MV-4-11 (cell line): Measurements from ENCODE around the gene TBCD.
"Not testable (repeated sequence)": the region's sequence is repeated elsewhere in the genome, so short reads cannot be mapped to it uniquely, and the experiment has no call there.

Experiments used
- DNase-seq: peaks from one replicate; lab custom pipeline; 2025; lab: John Stamatoyannopoulos, UW

The TBCD gene

DNA sequence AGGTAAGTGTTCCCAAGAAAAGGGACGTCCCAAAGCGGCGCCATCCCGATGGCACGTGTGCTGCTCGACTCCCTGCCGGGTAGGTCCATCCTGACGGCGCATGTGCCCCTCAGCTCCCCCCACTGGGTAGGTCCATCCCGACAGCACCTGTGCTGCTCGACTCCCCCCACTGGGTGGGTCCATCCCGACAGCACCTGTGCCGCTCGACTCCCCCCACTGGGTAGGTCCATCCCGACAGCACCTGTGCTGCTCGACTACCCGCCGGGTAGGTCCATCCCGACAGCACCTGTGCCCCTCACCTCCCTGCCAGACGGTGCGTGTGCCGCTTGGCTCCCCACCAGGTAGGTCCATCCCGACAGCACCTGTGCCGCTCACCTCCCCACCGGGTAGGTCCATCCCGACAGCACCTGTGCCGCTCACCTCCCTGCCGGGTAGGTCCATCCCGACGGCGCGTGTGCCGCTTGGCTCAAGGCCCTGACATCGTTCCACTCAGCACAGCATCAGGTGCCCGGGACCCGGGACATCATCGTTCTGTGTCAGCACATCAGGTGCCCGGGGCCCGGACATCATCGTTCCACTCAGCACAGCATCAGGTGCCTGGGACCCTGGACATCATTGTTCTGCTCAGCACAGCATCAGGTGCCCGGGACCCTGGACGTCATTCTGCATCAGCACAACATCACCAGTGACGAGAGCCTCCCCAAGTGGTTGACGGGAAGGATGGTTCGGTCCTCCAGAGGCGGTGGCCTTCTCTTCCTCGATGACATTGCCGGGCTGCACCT, 22.2 kb upstream of the TBCD start:
- DNase-seq = no peak

DNA sequence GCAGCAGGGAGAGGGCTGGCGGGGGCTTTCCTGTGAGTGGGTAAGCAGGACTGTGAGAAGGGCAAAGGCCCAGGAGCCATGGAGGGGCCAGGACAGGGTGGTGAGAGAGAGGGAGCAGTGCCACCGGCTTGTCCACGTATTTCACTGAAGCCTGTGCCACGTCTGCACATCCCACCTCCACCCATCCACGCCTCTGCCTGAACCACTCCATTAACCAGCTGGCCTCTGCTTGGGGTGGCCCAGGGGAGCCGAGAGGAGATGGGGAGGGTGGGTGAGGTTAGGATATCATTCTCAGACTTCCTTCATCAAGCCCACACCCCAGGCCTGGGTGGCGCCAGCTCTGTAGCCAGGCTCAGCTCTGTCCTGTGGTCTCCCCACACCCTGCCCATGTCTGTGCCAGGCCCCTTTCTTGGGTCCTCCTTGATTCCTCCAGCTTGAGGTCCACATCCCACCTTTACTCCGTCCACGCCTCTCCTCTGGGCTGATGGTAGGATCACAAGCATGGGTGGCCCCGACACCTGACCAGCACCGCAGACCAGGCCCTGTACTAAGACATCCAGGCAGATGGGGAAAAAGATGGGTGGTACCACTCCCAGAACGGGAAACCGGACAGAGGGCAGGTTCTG, 19.6 kb upstream of the TBCD start:
- no peak for DNase-seq

DNA sequence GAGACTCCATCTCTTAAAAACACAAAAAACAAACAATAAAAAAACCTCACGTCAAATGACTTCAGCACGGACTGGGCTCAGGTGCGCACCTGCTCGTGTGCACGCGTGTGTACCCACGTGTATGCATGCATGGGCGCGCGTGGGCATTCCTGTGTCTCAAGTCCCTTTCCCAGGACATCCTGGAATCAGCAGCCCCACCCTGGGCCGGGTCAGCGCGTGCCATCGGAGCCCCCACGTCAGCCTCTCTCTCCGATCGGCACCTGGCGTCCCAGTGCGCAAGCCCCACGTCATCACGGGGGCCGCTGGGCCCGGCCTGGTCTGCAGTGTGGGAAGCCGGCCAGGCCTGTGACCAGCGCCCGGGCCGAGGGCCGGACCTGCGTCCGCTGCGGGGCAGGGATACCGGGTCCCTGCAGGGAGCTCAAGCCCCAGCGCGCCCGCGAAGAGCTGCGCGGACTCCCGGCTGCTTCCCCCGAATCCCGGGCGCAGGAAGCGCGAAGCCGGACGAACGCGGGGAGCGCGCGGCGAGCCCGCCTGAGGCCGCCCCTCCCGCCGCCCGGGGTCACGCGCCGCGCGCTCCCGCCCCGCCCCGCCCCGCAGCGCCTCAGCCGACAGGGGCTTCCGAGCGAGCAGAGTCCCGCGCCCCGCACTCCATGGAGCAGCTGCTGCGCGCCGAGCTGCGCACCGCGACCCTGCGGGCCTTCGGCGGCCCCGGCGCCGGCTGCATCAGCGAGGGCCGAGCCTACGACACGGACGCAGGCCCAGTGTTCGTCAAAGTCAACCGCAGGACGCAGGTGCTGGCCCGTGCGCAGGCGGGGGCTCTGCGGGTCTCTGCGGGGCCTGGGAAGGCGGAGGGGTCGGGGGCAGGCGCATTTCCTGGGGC, 16.6 kb upstream of the TBCD start, which contains the start of gene FN3K:
Gene FN3K (plus strand): TSS at position 629 of the 880 bp plus-strand sequence. CDS start 22 bp downstream, at position 651.
- no peak for DNase-seq

DNA sequence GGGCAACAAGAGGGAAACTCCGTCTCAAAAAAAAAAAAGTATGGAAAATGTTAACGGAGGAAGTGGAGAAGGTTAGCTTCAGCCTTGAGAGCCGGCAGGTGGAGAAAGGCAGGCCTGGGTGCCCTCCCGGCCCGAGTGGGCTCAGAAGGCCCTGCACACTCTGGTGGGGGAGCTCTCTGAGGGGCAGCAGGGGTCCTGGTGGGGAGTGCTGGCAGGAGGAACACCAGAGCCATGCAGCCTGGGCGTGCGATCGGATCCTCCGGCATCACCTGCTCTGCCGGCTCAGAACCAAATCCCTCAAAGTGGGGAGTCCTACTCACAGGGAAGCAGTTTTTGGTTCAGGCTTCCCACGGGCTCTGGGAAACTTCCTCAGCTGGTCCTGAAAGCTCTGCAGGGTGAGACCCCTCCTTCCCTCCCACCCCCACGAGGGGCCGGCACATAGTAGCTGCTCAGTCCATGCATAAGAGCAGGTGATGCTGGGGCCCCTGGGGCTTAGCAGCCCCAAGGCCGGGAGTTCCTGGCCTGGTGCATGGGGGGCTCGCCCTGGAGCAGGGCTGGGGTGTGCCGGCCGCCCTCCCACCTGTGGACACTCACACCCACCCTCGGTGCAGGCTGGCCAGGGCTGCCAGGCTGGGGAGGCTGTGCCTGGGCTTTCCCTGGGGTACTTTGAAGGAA, 15.2 kb upstream of the TBCD start:
- DNase-seq = no peak

DNA sequence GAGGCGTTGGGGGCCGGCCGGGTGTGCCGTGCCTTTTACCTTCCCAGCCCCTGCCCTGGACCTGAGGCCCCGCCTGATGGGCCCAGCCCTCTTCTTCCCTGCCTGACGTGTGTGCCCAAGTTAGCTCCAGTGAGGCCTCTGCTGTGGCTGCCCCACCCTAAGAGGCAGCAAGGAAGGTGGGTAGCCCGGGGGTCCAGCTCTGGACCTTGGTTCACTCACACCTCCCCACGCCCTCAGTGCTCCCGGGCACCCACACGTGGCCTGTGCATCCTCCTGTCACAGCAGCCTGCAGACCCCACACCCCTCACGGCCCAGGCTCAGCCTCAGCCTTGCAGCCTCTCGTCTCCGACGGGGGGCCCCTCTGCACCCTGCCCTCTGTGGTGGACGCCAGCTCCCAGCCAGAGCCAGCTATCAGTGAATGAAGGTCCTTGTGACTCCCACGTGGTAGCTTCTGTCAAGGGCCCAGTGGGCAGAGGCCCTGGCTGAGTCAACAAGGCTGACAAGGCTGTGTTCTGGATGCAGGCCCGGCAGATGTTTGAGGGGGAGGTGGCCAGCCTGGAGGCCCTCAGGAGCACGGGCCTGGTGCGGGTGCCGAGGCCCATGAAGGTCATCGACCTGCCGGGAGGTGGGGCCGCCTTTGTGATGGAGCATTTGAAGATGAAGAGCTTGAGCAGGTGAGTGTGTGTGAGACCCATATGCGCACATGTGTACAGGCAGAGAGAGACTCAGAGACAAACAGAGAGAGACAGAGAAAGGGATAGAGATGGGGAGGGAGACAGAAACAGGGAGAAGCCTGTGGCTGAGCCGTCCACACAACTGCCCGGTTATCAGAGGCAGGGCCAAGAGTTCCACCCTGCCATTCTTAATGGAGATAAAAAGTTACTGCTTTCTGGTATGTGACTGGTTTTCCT, 13.6 kb upstream of the TBCD start:
- no peak for DNase-seq

DNA sequence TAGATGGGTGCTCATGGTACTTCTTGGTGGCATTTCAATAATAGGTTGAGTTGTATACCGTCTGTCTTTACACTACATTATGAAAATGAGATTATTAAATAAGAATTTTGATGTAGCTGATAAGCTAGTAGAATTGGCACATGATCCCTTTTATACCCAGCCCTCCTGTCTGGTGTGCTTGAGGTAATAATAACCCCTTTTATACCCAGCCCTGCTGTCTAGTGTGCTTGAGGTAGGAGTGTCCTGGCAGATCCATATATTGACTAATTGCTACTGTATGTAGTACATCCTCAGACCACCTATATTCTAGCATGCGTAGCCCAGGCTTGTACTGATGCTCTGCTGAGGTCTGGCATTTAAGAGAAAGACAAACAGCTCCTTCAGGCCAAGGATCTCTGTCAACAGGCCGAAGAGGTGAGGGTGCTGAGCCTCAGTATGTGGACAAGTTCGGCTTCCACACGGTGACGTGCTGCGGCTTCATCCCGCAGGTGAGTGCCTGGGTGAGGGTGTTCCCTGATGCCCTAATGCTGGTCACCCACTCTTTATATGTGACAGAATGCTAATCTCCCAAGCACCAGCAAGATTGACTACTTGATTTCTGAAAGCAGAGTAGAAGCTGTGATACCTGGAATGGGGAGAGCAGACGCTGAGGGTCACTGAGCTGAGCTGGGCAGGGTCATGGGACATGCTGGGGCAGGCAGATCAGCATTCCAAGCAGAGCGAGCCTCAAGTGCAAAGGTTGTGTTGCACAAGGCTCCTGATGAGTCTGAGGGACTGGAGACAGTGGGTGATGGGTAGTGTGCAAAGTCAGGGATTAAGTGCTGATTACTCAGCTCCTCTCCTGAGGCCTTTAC, 10.7 kb upstream of the TBCD start:
- no peak for DNase-seq

DNA sequence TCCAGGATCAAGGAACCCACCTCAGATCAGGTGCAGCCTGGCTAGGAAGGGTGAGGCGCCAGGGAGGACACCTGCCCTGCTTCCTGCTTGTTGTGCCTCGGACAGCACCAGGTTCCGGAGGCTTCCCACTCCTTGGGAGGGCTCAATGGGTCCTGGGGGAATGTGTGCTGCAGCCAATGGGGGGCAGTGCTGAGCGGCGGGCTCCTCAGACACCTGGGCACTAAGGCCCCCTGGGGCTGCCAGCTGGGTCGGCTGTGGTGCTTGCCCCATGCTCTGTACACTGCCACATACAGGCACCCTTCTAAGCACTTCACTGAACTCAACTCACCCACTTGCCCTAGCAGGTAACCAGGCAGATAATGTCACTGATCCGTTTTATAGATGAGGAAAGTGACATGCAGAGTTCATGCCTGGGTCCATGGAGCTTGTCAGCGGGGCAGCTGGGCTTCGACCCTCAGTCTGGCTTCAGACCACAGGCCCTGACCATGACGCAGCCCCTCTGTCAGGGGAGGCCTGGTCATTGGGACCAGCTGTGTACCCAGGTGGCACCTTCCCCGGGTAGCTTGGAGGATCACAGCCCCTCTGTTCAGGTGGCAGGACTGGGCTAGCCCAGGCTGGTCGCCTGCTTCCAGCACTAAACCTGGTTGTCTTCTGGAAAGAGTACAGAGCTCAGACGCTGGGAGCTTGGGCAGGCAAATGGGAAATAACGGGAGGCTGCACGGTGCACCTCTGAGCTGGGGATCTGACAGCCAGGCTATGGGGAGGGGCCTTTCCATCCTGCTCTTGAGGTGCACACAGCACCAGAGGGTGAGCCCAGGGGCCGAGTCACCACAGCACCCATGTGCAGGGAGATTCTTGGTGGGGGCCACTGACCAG, 8.3 kb upstream of the TBCD start:
- no peak for DNase-seq

DNA sequence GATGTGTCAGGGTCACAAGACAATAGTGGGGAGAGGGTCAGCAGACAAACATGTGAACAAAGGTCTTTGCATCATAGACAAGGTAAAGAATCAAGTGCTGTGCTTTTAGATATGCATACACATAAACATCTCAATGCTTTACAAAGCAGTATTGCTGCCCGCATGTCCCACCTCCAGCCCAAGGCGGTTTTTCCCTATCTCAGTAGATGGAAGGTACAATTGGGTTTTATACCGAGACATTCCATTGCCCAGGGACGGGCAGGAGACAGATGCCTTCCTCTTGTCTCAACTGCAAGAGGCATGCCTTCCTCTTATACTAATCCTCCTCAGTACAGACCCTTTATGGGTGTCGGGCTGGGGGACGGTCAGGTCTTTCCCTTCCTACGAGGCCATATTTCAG, 7.1 kb upstream of the TBCD start:
- DNase-seq = not testable (repeated sequence)

DNA sequence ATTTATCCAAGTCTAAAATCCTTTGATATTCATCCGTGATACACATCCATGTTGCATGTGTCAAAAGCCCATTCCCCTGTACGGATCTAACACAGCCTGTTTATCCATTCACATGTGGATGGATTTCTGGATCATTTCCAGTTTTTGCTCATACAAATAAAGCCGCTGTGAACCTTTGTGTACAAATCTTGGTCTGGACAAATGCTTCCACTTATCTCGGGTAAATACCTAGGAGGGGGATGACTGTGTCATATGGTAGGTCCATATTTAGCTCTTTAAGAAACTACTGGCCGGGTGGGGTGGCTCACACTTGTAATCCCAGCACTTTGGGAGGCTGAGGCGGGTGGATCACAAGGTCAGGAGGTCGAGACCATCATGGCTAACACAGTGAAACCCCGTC, 6.3 kb upstream of the TBCD start:
- no peak for DNase-seq

DNA sequence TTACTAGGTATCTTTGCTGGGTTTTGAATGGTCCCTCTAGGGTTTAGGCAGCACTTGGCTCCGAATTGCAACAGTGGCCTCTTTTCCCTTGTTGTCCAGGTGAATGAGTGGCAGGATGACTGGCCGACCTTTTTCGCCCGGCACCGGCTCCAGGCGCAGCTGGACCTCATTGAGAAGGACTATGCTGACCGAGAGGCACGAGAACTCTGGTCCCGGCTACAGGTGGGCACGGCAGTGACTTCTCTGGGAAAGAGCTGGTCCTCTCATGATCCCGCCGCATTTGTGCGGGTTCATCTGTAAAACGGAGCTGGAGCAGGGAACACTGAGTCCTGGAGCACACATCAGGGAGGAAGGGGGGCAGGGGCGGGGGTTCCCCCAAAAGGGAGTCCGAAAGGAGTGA, 3.1 kb upstream of the TBCD start:
- DNase-seq = no peak

DNA sequence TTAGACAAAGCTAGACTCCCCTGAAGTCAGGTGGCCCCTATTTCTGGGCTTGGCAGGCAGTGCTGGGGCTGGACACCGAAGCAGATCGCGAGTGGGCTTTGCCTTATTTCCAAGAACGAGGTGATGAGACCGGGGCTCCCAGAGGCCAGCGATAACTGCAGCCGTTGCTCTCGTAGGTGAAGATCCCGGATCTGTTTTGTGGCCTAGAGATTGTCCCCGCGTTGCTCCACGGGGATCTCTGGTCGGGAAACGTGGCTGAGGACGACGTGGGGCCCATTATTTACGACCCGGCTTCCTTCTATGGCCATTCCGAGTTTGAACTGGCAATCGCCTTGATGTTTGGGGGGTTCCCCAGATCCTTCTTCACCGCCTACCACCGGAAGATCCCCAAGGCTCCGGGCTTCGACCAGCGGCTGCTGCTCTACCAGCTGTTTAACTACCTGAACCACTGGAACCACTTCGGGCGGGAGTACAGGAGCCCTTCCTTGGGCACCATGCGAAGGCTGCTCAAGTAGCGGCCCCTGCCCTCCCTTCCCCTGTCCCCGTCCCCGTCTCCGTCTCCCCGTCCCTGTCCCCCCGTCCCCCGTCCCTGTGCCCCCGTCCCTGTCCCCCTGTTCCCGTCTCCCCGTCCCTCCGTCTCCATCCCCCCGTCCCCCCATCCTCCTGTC, 1.5 kb upstream of the TBCD start:
- no peak for DNase-seq

DNA sequence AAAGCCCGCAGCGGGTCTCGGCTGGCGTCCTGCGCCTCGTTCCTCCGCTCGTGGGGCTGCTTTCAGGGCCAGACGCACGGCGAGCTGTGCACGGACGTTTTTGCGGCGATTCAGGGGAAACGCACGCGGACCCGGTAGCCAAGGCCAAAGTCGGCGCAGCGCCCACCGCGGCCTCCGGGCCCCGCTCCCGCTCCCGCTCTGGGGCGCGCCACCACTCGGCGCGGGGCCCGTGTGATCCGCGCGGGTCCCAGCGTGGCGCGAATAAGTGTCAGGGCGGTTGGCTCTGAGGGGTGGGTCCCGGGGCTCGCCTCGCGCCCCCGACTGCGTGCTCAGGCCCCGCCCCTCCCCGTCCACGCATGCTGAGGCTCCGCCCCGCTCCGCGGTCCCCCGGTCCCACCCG, 694 bp upstream of the TBCD start:
- no peak for DNase-seq

DNA sequence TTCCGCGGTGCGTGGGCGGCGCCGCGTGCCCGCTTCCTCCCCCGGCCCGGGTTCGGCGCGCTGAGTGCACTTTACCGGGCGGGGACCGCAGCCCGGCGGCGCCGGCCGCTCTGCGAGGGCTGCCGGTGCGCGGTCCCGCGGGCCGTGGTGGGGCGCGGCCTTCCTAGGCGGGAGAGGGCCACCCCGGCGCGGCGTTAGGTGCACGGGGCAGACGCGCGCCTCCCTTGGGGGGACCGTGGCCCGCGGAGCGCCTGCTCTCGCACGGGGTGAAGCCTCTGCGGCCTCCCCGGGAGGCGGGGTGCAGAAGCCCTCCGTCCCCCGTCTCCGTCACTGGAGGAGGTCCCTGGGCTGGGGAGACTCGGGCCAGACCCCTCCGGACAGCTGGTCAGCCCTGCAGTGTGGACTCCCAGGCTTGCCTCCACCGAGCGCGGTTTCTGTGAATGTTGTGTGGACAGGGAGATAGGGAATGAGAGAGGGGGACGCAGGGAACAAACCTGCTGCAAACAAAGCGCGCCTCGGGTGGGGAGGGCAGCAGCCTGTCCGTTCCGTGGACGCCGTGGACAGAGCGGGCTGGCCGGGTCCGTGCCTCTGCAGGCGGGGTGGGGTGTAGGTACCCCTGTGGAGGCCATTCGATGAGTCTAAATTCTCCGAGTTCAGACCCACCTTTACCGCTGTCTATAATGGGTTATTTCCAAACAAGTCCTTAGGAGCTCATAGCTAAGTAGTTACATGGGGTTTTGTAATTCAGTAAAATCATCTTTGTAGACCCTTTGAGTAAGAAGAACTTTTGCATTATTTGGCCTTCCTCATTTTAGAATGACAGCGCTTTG, 721 bp downstream of the TBCD start:
- no peak for DNase-seq

DNA sequence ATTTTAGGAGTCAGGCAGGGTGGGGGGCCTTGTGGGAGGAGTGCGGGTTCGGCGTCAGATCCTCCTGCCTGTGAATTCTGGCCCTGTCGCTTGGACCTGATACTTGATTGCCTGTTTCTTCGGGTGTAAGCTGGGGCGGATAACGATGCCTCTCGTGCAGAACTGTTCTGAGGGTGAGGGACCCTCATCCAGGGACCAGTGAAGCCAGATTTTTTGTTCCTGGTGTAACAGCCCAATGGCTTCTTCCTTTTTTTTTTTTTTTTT, 1.3 kb downstream of the TBCD start:
- no peak for DNase-seq

DNA sequence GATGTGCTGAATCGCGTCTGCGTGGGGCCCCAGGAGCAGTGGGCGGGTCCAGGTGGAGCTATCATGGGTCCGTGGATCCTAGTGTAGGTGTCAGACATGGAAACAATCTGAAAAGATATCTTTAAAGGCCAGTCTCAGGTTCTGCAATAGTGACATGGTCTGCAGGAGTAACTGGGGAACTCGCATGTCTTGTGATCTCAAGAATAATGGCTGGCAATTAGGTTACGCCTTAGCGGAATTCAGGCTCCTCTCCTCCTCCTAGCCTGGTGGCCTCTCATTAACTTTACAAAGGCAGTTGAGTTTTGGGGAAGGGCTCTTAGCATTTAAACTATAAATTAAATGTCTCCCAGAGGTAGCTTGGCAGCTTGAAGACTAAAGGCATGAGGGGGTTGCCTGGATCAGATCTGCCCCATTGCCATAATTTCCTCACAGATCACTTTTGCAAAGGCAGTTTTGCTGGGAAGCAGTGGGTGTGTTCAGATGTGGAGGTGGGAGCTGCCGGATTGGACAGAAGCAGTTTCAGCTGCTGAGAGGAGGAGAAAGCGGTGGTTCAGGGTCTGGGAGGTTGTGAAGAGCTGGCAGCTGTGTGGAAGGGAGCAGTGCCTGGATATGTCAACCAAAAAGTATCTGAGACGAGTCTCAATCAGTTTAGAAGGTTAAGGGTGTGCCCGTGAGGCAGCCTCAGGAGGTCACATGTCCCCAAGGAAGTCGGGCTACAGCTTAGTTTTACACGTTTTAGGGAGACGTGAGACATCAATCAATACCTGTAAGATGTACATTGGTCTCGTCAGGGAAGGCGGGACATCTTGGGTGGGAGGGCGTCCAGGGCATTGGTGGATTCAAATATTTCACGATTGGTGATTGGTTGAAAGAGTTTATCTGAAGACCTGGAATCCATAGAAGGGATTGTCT, 2.7 kb downstream of the TBCD start:
- DNase-seq = no peak

DNA sequence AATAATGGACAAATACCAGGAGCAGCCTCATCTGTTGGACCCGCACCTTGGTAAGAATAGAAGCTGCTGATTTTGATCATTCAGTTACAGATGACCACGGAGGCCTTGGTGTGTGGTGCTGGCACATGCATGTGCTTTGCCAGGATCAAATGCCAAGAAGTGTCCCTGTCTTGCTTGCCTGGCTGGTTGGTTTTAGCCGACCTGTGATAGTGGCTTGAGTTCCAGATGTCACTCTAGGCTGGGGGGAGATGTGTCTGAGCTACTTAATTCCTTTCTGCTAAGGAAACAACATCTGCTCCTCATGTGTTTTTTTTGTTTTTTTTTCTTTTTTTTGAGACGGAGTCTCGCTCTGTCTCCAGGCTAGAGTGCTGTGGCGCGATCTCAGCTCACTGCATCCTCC, 4.3 kb downstream of the TBCD start:
- DNase-seq = no peak

DNA sequence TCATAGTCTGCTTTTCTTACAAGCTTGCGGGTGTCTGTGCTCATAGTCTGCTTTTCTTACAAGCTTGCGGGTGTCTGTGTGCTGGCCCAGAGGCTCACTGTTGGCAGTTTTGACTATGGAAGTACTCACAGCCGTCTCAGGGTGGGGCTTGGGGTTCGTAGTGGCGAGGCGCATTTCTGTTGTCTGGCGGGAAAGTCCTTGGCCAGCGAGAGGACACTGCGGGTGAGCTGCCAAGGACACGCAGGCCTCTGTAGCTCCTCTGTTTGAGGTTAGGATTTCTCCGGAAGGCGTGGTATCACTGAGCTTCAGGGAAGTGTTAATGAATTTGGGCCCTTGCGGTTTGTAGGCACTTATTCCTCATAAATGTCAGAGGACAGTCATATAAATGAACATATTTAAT, 13.5 kb downstream of the TBCD start:
- no peak for DNase-seq
